Islet precursor cell (in vitro differentiated cells): ENCODE data around the gene PDE9A.

ENCODE experiments used
- DNase-seq: peaks from one replicate; pipeline ENCODE4 v3.0.0-alpha.2; 2018

Gene PDE9A

DNA sequence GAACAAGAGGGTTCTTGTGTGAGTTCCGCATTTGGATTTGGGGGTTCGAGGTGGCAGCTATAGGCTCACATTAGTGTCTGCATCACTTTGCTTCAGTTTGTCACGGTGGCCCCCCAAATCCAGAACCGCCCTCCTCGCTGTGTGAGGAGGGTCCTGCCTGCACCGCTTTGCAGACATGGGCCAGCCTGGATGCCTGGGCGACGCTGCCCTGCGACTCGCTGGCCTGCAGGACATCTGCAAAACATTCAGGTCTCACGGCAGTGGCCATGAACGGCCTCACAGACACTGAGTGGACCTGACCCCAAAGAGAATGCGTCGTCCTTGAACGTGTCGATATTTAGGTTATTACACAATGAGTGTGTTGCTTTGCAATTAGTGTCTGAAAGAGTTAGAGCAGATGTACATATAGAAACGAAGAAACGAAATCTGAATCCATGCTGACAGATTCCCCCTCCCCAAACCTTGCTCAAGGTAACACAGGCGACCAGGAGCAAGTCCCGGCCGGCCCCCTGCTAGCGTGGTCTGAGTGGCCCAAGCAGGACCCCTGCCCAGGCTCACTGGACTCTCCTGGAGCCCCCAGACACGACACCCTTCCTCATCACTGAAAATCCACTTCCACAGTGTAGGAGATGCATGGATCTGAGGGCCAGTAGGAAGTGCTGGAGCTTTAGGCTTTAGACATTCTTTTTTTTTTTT lies 20.4 kb downstream of the PDE9A start:
- DNase-seq = no peak

DNA sequence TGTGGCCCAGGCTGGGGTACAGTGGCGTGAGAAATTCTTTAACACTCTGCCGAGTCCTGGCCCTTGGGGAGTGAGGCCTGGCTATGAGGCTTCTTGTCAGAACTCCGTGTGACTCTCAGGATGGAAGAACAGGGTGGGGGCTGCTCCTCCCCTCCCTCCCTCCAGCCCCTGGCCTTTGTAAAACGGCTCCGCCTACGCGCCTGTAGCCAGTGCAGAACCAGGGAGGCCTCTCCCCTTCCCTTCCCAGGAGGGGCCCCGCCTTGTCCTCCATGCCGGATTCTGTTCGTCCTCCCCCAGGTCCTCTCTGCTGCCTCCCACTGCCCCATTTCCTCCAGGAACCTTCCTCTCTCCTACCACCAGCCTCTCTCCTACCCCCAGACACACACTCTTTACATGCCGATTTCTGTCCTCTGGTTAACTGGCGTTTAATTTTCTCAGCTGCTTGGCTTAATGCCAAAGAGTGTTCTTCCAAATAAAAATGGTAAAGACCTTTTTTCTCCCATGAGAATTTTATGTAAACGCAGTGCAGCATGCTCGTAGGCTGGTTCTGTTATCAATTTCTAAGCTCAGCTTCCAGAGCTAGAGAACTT lies 21.0 kb downstream of the PDE9A start:
- DNase-seq = peak; percentile 82

DNA sequence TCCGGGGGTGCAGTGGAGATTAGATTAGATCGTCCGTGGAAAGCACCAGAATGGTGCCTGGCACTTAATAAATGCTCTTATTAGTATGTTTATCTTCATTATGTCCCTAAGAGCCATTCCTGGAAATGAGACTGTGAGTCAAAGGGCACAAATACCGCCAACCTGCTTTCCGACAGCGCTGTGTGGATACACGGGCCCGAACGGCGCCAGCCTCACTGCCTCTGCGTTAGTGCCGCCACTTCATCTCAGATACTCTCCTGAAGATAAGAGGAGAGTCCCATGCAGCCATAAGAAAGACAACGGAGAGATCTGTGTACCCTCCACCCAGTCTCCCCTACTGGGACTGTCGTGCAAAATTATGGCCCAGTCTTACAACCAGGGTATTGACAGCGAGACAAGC lies 22.0 kb downstream of the PDE9A start:
- DNase-seq = no peak

DNA sequence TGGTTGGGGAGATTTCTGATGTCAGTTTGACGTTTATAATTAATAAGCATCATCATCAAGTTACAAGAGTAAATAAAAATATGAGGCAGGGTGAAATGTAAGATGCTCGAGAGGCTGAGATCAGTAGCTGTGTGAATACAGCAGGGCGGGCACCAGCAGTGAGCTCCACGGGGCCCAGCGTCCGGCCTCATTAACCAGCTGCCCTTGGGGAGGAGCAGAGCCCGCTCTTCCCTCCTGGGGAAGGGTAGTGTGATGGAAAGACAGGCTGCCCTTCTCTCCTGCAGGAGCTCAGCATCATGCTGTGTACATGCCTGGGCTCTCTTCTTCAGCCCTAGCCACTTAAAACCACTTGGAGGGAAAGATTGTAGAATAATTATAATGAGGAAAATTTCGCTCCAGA lies 23.4 kb downstream of the PDE9A start:
- DNase-seq = no peak

DNA sequence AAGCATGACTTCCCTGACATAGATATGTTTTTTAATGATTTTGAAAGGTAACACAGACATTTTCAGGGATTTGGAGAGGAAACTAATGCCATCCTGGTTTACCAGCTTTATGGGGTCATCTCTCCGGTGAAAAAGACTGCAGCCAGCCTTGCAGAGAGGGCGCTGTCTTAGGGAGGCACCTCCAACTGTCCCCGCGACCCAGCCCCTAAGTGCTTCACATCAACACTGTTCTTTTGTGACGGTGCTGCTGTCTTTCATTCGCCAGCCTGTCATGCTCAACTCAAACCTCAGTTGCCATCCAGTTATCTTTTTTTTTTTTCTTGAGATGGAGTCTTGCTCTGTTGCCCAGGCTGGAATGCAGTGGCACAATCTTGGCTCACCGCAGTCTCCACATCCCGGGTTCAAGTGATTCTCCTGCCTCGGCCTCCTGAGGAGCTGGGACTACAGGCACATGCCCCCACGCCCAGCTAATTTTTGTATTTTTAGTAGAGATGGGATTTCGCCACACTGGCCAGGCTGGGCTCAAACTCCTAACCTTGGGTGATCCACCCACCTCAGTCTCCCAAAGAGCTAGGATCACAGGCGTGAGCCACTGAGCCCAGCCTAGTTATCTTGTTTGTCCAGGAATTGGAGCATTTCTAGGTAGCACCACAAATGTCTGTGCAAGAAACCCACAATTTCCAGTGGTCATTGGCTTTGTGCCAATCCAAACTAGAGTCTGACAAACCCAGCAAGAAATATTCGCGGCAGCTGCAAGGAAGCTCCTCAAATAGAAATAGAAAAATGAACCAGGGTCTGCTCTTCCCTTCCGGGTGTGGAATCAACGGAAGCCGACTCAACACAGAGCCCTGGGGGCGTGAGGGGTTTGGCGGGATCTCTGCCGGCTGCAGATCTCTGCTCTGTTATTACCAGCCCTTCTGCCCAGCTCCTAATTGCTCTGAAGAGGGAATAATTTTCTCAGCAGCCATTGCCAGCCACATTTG lies 24.2 kb downstream of the PDE9A start:
- DNase-seq = peak; percentile 73

DNA sequence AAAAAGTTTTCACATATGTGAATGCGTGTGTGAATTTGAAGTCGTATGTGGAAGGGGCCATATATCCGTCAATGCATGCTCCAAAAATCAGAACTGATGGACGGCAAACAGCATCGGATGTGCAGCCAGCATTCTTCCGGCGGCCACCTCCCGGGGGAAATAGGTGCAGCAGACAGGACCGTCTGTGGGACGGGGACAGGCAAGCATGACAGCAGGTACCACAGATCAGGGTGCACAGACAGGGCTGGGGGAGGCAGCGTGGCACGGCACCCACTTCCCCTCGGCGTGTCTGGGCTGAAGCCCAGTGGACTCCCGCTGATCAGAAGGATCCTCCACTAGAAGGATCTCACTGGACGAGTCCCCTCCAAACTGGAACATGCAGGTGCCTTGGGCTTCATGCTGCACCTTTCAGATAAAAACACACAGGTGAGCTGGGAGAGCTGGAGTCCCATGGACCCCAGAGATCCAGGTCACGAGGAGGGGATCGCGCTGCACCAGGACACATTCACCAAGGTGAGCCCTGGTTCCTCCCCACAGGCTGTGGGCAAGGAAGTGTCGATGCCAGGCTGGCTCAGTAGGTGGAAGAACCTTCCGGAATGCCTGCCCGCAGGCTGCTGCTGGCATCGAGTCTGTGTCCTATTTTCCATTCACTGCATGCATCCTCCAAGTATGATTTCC lies 25.3 kb downstream of the PDE9A start:
- no peak for DNase-seq

DNA sequence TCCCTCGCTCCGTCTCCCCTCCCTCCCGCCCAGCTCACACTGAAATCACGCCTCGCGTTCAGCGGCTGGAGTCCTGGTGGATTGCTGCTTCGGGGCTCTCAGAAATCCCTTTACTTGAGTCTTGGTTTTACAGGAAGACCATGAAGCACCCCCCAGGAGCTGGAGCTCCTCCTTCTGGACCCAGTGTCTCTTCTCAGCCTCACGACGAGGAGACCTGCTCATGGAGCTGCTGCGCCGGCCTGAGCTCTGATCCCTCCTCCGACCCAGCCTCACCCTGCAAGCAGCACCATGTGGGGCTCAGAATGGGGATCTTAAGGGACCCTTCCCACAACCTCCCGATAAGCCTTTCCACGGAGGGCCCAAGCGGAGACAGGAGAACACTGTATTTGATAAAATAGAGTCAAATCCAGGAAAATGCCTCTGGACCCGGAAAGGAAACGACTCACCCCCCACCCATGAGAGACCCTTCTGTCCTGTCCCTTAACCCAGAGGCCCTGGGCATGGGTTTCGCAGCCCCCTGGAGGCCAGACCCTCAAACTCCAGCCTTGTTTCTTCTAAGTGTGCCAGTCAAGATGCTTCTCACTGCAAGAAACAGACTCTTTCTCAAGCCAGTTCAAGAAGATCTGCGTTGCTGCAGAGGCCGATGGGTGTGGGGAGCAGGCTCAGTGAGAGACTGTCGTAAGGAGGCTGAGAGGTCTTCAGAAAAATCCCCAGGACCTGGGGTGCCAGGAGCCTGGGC lies 26.1 kb downstream of the PDE9A start:
- no peak for DNase-seq

DNA sequence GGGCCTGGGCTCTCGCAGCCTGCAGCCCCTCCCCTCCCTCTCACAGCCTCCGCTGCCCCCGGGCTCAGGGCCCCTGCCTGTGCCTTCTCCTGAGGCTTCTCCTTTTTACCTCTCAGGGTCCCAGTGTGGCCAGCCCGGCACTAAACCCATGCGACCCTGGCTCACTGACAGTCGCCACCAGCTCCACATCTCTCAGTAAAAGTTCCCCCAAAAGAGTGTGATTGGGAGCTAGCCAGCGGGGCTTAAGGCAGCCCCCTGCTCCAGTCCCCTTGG lies 26.6 kb downstream of the PDE9A start:
- no peak for DNase-seq

DNA sequence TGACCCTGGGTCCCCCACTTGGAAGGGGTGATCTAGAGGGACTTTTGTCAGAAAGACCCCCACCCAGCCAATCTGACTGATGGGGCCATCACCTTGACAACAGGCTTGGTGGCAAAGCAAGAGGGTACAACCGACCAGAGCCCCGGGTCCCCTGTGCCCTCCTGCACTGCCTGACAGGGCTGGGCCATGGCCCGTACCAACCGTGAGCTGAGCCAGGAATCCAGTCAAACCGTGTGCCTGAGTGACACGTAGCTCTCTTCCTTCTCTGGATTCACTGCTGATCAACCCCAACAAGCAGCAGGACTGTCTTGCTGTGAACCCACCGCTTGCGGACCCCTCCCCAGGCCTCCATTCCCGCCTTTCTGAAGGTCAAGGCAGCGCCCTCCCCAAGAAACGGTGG lies 27.0 kb downstream of the PDE9A start:
- no peak for DNase-seq

DNA sequence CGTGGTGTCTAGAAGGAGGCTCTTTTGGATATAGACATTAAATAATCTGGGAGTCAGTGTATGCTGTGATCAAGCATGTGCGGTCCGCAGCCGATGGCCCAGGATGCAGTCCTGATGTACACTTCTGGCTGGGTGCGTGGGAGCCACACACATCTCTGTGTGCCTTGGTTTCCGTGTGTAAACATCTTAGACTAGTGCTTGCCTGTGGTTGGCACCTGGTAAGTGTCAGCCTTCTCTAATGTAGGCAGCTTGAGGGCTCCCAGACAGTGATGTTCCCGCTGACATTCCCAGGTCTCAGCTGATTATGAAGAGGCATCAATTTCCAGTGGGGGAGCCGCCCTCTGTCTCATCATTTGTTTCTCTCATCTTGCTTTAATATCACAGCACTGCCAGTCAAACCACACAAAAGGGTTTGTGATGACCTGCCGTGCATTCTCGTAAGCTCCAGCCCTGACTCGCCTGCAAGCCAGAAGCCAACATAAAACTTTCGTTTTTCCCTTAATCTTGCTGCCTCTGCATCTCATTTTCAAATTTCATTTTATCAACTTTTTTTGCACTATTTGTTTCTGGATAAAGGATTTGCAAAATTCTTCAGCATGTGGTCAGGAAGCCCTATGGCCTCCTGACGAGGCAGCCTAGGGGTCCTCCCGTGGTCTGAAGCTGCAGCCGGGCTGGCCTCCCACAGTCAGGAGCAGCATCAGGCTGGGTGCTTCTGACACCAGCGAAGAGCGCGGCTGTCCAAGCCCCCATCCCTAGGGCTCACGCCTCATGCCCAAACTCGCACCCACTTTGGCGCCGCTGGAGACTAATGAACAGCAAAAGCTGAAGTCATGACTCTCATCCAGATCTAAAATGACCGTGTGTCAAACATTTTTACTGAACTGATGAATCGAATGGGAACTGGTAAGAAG lies 28.1 kb downstream of the PDE9A start:
- no peak for DNase-seq

DNA sequence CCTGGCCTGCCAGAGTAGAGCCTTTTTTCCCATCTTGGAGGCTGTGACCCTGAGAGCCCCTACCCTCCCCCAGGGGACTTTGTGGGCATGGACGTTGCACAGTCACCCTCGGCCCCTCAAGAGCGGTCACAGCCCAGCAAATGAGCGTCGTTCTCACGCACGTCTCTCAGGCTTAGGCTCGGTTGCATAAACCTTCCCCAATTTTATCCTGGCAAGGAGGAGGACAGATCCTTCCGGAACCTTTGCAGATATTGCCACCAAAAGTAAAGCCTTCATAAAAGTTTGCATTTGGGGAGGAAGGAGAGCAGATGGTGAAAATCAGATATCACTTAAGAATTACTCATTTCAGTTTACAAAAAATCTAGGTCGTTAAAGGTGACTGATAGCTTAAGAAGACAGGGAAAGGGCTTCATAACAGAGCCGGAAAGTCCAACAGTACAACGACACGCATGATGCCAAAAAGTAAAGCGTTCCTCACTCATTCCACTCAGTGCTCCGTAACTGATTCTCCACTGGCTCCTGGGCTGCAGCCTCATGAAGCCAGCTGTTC lies 29.3 kb downstream of the PDE9A start:
- no peak for DNase-seq

DNA sequence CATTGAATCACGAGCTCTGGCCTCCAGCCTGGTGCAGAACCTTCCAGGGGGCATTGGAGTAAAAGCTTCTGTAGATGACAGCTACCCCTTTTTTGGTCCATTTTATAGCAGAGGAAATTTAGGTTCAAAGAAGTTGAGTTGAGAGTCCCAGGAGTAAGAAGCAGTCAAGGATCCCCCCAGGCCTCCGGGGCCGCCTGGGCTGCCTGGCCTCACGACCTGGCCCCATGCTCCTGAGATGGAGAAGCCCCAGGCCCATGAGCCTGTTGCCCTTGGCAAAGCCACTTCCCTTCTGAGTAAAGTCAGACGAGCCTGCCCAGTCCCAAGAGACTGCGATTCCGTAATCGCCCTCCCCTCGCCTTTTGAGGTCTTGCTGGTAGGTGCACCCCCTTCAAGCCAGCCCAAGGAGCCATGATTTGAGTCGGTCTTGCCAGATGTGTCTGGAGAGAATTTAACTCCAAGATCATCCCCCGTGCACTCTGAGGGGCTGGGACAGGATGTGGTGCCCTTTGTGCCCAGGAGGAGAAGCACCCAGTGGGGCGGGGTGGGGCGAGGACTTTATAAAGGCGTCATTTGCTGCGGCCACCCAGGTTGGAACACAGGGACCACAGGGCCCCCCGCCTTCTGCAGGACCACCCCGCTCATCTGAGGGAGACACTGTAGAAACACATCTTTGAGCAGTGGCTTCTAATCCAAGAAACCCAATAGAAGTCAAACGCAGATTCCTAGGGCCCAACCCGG lies 30.1 kb downstream of the PDE9A start:
- no peak for DNase-seq

DNA sequence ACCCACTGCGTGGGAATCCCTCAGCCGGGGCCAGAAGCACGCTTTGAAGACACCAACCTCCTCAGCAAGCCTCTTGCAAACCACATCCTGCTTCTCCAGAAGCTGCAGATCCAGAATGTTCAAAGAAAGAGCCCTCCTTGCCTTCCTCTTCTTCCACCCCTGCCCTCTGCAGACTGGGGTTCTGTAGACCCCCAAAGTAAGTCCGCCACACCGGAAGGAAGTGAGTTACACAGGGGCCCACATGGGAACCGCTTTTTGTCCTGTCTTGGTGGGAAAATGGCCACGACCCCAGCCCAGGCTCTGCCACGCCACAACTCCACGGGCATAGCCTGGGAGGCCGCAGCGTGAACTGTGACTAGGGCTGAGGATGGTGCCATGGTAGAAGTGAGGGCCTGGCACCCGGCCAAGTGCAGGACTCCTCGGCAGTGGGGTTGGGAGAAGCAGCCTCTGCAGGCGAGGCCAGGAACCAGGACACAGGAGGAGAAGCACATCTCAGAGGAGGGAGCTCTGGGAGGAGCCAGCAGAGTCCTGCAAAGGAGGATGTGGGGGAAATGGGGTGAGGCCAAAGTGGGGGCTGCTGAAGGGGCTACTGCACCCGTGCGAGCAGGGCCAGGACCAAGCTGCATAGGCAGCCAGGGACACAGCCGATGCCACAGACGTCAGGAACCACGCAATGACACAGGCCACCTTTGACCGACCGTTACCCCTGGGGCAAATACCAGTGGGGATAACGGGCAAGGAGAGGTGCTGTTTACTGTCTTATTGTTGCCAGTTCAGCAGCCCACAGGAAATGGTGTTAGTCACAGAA lies 30.9 kb downstream of the PDE9A start:
- DNase-seq = no peak

DNA sequence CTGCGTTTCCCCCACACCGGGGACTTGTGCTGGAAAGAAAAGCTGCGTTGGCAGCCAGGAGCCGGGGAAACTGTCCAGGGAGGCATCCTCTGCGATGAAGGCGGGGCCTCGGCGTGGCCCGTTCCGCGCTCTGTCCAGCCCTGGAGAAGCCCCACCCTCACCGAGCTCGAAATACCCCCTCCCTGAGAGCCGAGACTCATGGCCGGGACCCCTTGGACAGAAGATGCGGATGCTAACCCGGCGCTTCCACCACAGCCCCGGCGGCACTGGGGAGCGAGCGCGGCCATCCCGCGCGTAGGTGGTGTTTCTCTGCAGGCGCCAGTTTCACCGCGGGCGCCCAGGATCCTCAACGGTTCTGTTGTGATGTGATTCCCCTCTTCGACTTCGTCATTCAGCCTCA lies 31.6 kb downstream of the PDE9A start:
- DNase-seq = no peak

DNA sequence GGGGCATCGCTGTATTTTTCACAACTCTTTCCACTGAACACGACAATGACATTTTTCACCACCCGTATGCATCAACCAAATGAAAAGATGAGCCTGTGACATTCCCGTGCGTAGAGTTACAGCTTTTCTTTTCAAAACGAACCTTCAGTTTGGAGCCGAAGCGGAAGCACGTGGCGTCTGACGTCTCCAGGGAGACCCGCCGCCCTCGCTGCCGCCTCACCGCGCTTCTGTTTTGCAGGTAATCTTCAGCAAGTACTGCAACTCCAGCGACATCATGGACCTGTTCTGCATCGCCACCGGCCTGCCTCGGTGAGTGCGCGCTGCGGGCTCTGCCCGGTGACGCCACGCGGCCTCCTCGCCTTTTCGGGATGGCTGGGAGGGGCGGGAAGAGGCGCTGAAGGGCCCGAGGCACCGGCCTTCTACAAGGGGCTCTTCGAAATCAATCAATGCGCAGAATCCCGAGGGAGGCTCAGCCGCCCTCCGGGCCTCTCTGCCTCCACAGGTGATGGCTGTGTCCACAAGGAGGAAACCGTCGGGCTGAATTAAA lies 32.6 kb downstream of the PDE9A start:
- DNase-seq = no peak

DNA sequence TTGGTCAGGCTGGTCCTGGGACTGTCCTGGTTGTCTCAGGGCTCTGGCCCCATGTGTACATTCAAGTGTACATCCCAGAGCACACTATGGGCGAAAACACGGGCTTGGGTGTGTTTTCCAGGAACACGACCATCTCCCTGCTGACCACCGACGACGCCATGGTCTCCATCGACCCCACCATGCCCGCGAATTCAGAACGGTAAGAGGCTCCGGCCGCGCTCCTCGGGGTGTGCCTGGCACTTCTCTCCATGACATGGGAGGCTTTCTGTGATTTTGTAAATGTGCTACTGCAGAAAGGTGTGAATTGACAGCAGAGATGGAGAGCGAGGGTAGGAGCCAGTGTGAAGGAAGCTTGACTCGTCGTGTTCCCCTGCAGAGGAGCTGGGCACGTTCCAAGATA lies 34.4 kb downstream of the PDE9A start:
- no peak for DNase-seq

DNA sequence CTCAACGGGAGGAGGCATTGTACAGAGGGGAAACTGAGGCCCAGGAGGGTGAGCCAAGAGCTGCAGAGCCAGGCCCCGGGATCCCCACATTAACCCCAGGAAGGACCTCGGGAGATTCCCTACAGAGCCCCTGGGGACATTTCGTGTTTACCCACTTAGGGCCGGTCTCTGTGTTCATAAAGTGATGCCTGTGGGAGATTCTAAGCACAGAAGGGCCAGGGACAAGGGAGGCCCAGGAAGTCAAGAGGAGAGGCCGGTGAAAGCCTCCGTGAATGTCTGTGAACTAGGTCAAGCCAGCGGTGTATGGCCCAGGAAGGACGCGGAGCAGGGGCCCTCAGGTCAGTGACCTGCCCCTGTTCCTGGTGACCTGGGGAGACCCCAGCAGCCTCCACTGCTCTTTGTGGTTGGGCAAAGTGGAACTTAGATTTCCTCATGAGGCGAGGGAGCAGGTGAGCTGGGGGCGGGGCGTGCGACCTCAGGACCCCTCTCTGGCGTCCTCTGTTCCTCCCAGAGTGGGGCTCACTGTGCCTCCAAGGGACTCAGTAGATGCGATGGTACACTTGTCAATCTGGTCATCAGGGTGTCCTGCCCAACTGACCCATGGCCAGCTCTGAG lies 34.9 kb downstream of the PDE9A start:
- no peak for DNase-seq

DNA sequence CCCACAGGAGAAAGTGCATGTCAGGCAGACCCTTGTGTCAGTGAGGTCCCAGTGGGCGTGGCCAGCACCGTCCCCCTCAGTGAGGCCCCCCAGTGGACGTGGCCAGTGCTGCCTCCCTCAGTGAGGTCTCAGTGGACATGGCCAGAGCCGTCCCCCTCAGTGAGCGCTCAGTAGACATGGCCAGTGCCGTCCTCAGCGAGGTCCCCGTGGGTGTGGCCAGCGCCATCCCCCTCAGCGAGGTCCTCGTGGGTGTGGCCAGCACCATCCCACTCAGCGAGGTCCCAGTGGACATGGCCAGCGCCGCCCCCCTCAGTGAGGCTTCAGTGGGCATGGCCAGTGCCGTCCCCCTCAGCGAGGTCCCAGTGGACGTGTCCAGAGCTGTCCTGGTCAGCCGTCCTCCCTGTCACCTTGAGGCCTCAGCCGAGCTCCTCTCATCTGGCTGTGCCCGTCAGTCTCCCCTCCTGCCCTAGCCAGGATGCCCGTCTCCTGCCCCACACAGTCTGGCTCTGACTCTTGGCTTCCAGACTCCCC lies 35.5 kb downstream of the PDE9A start:
- DNase-seq = no peak

DNA sequence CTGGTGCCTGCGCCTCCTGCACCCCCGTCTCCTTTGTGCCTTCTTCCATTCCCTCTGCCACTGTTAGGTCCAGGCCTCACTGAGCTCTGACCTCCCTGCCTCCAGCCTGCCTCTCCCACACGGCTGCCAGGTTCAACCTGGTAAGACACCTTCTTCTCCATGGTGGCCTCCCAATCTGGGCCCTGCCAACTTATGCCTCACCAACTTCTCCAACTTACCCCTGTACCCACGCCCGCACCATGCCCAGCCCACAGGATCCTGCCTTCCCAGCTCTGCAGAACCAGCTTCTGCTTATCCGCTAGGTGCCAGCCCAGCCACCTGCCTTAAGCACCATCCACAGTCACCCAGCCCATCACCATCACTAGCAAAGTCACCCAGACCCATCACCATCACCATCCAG lies 37.2 kb downstream of the PDE9A start:
- no peak for DNase-seq
